WTC11 (cell line): ENCODE data around the gene ITGA8. TPM values are rescaled to one million over a fixed set of nuclear protein-coding genes. Genes with fewer than 3 reads are reported as not detected.

Experiments used
- ATAC-seq: fragments of 200-7000 bp; cut with Tn5 transposase; 2 replicates; pipeline ENCODE4 v1.10.0; 2021; ENCODE audit warnings: mild to moderate bottlenecking, moderate library complexity
- CTCF ChIA-PET: fragments of 300-600 bp; sonication (Branson Sonifier 250); formaldehyde crosslinking; loops from one replicate; lab custom pipeline; 2021; ENCODE audit warnings: antibody characterized with exemption; lab: Charles Lee
- POLR2A ChIA-PET: fragments of 350-600 bp; sonication (Branson Sonifier 250); formaldehyde crosslinking; loops from one replicate; lab custom pipeline; 2021; ENCODE audit warnings: antibody characterized with exemption; lab: Charles Lee
- DNase-seq: peaks from one replicate; pipeline ENCODE4 v3.0.0; 2021; ENCODE audit warnings: low spot score
- H3K27ac Mint-ChIP-seq: 2 replicates; pipeline ENCODE4 v1.8.0; 2021; ENCODE audit warnings: mixed read lengths
- H3K27me3 Mint-ChIP-seq: 2 replicates; pipeline ENCODE4 v1.8.0; 2021; ENCODE audit warnings: low read depth, mild to moderate bottlenecking, moderate library complexity, mixed read lengths
- H3K36me3 Mint-ChIP-seq: 2 replicates; pipeline ENCODE4 v1.8.0; 2021; ENCODE audit warnings: mixed read lengths
- H3K4me1 Mint-ChIP-seq: 2 replicates; pipeline ENCODE4 v1.8.0; 2022; ENCODE audit warnings: mixed read lengths
- H3K4me3 Mint-ChIP-seq: 2 replicates; pipeline ENCODE4 v1.8.0; 2021; ENCODE audit warnings: mild to moderate bottlenecking, moderate library complexity, mixed read lengths
- H3K9me3 Mint-ChIP-seq: 2 replicates; pipeline ENCODE4 v1.8.0; 2021; ENCODE audit warnings: mixed read lengths
- ELF4 ChIP-seq: sonication (generic); formaldehyde crosslinking; IDR thresholded peaks from 2 replicates; pipeline ENCODE4 v1.8.1; 2022; ENCODE audit warnings: low read depth, mild to moderate bottlenecking, moderate library complexity, missing genetic modification reagents
- EMX1 ChIP-seq: fragments of 250-450 bp; sonication (Bioruptor Pico); IDR thresholded peaks from 2 replicates; pipeline ENCODE4 v1.8.0; 2021; ENCODE audit warnings: mild to moderate bottlenecking
- ESRRA ChIP-seq: sonication (generic); formaldehyde crosslinking; IDR thresholded peaks from 2 replicates; pipeline ENCODE4 v1.8.1; 2022; ENCODE audit warnings: mild to moderate bottlenecking, missing genetic modification reagents, borderline replicate concordance
- FOXJ3 ChIP-seq: sonication (generic); formaldehyde crosslinking; IDR thresholded peaks from 2 replicates; pipeline ENCODE4 v1.9.0; 2021; ENCODE audit warnings: missing genetic modification reagents, mild to moderate bottlenecking, borderline replicate concordance
- FOXK1 ChIP-seq: sonication (generic); formaldehyde crosslinking; IDR thresholded peaks from 2 replicates; pipeline ENCODE4 v1.8.0; 2022; ENCODE audit warnings: mild to moderate bottlenecking, moderate library complexity, missing genetic modification reagents
- GRHL2 ChIP-seq: fragments of 250-450 bp; sonication (Bioruptor Pico); IDR thresholded peaks from 2 replicates; pipeline ENCODE4 v1.8.0; 2022; ENCODE audit warnings: mild to moderate bottlenecking, moderate library complexity; ENCODE audit not compliant: insufficient replicate concordance, severe bottlenecking
- GTF2I ChIP-seq: fragments of 250-450 bp; sonication (Bioruptor Pico); conservative IDR thresholded peaks from 2 replicates; pipeline ENCODE4 v1.4.0; 2021; ENCODE audit warnings: mild to moderate bottlenecking
- JUN ChIP-seq: sonication (generic); formaldehyde crosslinking; IDR thresholded peaks from 2 replicates; pipeline ENCODE4 v1.8.0; 2023; ENCODE audit warnings: mild to moderate bottlenecking, missing genetic modification reagents
- MYBL2 ChIP-seq: sonication (generic); formaldehyde crosslinking; IDR thresholded peaks from 2 replicates; pipeline ENCODE4 v1.8.1; 2023; ENCODE audit warnings: mild to moderate bottlenecking, moderate library complexity, missing genetic modification reagents
- NFATC4 ChIP-seq: fragments of 250-450 bp; sonication (Bioruptor Pico); IDR thresholded peaks from 2 replicates; pipeline ENCODE4 v1.9.0; 2021; ENCODE audit warnings: mild to moderate bottlenecking
- NFYB ChIP-seq: sonication (generic); formaldehyde crosslinking; conservative IDR thresholded peaks from 2 replicates; pipeline ENCODE4 v1.8.0; 2022; ENCODE audit warnings: low read depth, missing genetic modification reagents
- RELA ChIP-seq: sonication (generic); formaldehyde crosslinking; IDR thresholded peaks from 2 replicates; pipeline ENCODE4 v1.8.1; 2022; ENCODE audit warnings: missing genetic modification reagents, mild to moderate bottlenecking, borderline replicate concordance
- RORB ChIP-seq: fragments of 250-450 bp; sonication (Bioruptor Pico); IDR thresholded peaks from 2 replicates; pipeline ENCODE4 v1.9.0; 2021; ENCODE audit warnings: mild to moderate bottlenecking
- SMAD3 ChIP-seq: sonication (generic); formaldehyde crosslinking; IDR thresholded peaks from 2 replicates; pipeline ENCODE4 v1.8.0; 2022; ENCODE audit warnings: missing genetic modification reagents, mild to moderate bottlenecking, borderline replicate concordance
- SMAD4 ChIP-seq: sonication (generic); formaldehyde crosslinking; IDR thresholded peaks from 2 replicates; pipeline ENCODE4 v1.8.0; 2022; ENCODE audit warnings: mild to moderate bottlenecking, missing genetic modification reagents
- SP1 ChIP-seq: sonication (generic); formaldehyde crosslinking; conservative IDR thresholded peaks from 2 replicates; pipeline ENCODE4 v1.8.1; 2022; ENCODE audit warnings: missing genetic modification reagents
- TEAD1 ChIP-seq: sonication (generic); formaldehyde crosslinking; IDR thresholded peaks from 2 replicates; pipeline ENCODE4 v1.8.0; 2022; ENCODE audit warnings: mild to moderate bottlenecking, missing genetic modification reagents
- ZNF263 ChIP-seq: sonication (generic); formaldehyde crosslinking; IDR thresholded peaks from 2 replicates; pipeline ENCODE4 v1.8.1; 2022; ENCODE audit warnings: low read depth, mild to moderate bottlenecking, moderate library complexity, missing genetic modification reagents
- ZNF416 ChIP-seq: fragments of 250-450 bp; sonication (Bioruptor Pico); IDR thresholded peaks from 2 replicates; pipeline ENCODE4 v1.9.0; 2021; ENCODE audit warnings: mild to moderate bottlenecking, inconsistent platforms
- total RNA-seq: library from RNA; stranded (reverse); gene quantifications from 3 replicates; pipeline ENCODE4 v1.2.3, GENCODE V29; 2021
- TF ChIP-seq, protein P1 (sequence below): sonication (generic); formaldehyde crosslinking; IDR thresholded peaks from 2 replicates; pipeline ENCODE4 v1.8.0; 2022; ENCODE audit warnings: mild to moderate bottlenecking, missing genetic modification reagents
- TF ChIP-seq, protein P2 (sequence below): sonication (generic); formaldehyde crosslinking; IDR thresholded peaks from 2 replicates; pipeline ENCODE4 v1.8.1; 2023; ENCODE audit warnings: mild to moderate bottlenecking, missing genetic modification reagents, moderate library complexity
- TF ChIP-seq, protein P3 (sequence below): sonication (generic); formaldehyde crosslinking; IDR thresholded peaks from 2 replicates; pipeline ENCODE4 v1.8.0; 2023; ENCODE audit warnings: mild to moderate bottlenecking, missing genetic modification reagents
- TF ChIP-seq, protein P4 (sequence below): sonication (generic); formaldehyde crosslinking; IDR thresholded peaks from 2 replicates; pipeline ENCODE4 v1.8.0; 2022; ENCODE audit warnings: mild to moderate bottlenecking, missing genetic modification reagents
- TF ChIP-seq, protein P5 (sequence below): sonication (generic); formaldehyde crosslinking; IDR thresholded peaks from 2 replicates; pipeline ENCODE4 v1.8.1; 2022; ENCODE audit warnings: mild to moderate bottlenecking, moderate library complexity, missing genetic modification reagents
- TF ChIP-seq, protein P6 (sequence below): fragments of 250-450 bp; sonication (Bioruptor Pico); IDR thresholded peaks from 2 replicates; pipeline ENCODE4 v1.9.0; 2021; ENCODE audit warnings: moderate library complexity, mild to moderate bottlenecking, inconsistent platforms, borderline replicate concordance
- TF ChIP-seq, protein P7 (sequence below): sonication (generic); formaldehyde crosslinking; conservative IDR thresholded peaks from 2 replicates; pipeline ENCODE4 v1.8.1; 2023; ENCODE audit warnings: mild to moderate bottlenecking, low read depth, missing genetic modification reagents, moderate library complexity
- TF ChIP-seq, protein P8 (sequence below): sonication (generic); formaldehyde crosslinking; IDR thresholded peaks from 2 replicates; pipeline ENCODE4 v1.8.1; 2022; ENCODE audit warnings: low read depth, mild to moderate bottlenecking, moderate library complexity, missing genetic modification reagents, borderline replicate concordance

ITGA8 gene
- total RNA-seq, 1 experiment from 2014 or later = not detected

DNA sequence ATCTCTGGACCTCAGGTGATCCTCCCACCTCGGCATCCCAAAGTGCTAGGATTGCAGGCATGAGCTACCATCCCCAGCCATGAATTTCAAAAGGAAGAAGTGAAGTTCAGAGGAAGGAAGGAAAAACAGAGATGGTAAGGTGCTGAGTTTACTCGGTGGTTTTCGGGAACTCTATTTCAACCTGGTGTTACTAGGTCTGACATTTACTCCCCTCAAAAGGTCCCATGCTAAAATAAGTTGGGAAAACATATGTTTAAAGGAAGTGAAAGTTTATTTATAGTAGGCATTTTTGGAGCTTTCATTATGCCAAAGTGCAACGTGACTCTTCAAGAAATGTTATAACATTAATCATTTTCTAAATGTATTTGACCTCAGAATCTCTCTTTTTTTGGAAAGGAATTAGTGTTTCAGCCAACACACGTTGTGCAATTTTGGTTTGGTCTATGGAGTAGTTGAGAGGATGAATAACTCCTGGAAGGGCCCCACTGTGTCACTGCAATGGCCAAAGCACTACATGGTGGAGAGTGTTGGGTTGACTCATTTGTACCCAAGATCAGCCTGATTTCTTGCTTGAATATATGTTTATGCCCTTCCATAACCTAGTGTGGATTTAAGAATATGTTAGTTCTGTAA is 233.9 kb downstream of the ITGA8 start:
- Mint-ChIP-seq H3K27ac (no peak overlapping the region), H3K36me3 (no peaks in the 10 kb centered on the region), H3K9me3 (no peaks in the 10 kb centered on the region), H3K4me3 (no peak overlapping the region), H3K4me1 (no peaks in the 10 kb centered on the region), H3K27me3 (peaks cover 18% of the 10 kb centered on the region)
- ChIA-PET POLR2A (no interaction called here), CTCF (no interaction called here)
- no peak for DNase-seq
- TF ChIP-seq GTF2I (CRISPR knock-in tag) (no peak), SP1 (CRISPR knock-in tag) (no peak), RORB (CRISPR knock-in tag) (no peak), FOXK1 (no peak), FOXJ3 (no peak), RELA (CRISPR knock-in tag) (no peak), ZNF263 (CRISPR knock-in tag) (no peak), TEAD1 (CRISPR knock-in tag) (no peak), SMAD4 (CRISPR knock-in tag) (no peak), SMAD3 (CRISPR knock-in tag) (no peak)
- TF ChIP-seq, protein P1, sequence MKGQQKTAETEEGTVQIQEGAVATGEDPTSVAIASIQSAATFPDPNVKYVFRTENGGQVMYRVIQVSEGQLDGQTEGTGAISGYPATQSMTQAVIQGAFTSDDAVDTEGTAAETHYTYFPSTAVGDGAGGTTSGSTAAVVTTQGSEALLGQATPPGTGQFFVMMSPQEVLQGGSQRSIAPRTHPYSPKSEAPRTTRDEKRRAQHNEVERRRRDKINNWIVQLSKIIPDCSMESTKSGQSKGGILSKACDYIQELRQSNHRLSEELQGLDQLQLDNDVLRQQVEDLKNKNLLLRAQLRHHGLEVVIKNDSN (CRISPR knock-in tag) = no peak
- TF ChIP-seq, protein P2, sequence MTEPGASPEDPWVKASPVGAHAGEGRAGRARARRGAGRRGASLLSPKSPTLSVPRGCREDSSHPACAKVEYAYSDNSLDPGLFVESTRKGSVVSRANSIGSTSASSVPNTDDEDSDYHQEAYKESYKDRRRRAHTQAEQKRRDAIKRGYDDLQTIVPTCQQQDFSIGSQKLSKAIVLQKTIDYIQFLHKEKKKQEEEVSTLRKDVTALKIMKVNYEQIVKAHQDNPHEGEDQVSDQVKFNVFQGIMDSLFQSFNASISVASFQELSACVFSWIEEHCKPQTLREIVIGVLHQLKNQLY (CRISPR knock-in tag) = no peak
- no peak for ATAC-seq

DNA sequence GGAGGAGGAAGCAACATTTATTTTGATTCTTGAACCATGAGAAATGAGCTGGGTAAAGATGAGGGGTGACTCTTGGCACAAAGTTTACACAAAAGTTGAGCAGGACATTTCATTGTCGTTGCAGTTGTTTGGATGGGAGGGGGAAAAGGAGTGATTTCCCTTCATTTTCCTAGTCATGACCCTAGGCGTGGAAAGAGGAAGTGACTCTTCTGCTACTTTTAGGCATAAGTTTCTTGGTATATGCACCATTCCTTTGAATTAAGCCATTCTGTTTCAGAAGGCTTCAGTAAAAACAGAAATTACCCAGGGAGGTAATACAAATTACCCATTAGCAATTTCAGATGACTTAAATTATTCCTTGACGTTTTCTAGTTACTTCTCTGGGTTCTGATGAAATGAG is 234.7 kb downstream of the ITGA8 start:
- POLR2A ChIA-PET = no interaction called here
- no peaks in the 10 kb centered on the region for H3K4me1 Mint-ChIP-seq
- no peak overlapping the region for H3K4me3 Mint-ChIP-seq
- DNase-seq = no peak
- H3K27me3 Mint-ChIP-seq = peaks cover 26% of the 10 kb centered on the region
- H3K9me3 Mint-ChIP-seq = no peaks in the 10 kb centered on the region
- no peak for ATAC-seq
- H3K27ac Mint-ChIP-seq = no peak overlapping the region
- CTCF ChIA-PET = no interaction called here
- H3K36me3 Mint-ChIP-seq = no peaks in the 10 kb centered on the region
- TF ChIP-seq, protein P3, sequence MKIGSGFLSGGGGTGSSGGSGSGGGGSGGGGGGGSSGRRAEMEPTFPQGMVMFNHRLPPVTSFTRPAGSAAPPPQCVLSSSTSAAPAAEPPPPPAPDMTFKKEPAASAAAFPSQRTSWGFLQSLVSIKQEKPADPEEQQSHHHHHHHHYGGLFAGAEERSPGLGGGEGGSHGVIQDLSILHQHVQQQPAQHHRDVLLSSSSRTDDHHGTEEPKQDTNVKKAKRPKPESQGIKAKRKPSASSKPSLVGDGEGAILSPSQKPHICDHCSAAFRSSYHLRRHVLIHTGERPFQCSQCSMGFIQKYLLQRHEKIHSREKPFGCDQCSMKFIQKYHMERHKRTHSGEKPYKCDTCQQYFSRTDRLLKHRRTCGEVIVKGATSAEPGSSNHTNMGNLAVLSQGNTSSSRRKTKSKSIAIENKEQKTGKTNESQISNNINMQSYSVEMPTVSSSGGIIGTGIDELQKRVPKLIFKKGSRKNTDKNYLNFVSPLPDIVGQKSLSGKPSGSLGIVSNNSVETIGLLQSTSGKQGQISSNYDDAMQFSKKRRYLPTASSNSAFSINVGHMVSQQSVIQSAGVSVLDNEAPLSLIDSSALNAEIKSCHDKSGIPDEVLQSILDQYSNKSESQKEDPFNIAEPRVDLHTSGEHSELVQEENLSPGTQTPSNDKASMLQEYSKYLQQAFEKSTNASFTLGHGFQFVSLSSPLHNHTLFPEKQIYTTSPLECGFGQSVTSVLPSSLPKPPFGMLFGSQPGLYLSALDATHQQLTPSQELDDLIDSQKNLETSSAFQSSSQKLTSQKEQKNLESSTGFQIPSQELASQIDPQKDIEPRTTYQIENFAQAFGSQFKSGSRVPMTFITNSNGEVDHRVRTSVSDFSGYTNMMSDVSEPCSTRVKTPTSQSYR (CRISPR knock-in tag) = no peak
- TF ChIP-seq, protein P4, sequence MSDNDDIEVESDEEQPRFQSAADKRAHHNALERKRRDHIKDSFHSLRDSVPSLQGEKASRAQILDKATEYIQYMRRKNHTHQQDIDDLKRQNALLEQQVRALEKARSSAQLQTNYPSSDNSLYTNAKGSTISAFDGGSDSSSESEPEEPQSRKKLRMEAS = no peak
- TF ChIP-seq, protein P5, sequence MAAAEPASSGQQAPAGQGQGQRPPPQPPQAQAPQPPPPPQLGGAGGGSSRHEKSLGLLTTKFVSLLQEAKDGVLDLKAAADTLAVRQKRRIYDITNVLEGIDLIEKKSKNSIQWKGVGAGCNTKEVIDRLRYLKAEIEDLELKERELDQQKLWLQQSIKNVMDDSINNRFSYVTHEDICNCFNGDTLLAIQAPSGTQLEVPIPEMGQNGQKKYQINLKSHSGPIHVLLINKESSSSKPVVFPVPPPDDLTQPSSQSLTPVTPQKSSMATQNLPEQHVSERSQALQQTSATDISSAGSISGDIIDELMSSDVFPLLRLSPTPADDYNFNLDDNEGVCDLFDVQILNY = no peak
- no peak for TF ChIP-seq ZNF263 (CRISPR knock-in tag)
- TF ChIP-seq ESRRA (CRISPR knock-in tag) = no peak
- no peak for TF ChIP-seq ZNF416 (CRISPR knock-in tag)
- TF ChIP-seq, protein P6, sequence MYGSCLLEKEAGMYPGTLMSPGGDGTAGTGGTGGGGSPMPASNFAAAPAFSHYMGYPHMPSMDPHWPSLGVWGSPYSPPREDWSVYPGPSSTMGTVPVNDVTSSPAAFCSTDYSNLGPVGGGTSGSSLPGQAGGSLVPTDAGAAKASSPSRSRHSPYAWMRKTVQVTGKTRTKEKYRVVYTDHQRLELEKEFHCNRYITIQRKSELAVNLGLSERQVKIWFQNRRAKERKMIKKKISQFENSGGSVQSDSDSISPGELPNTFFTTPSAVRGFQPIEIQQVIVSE (CRISPR knock-in tag) = no peak
- TF ChIP-seq, protein P7, sequence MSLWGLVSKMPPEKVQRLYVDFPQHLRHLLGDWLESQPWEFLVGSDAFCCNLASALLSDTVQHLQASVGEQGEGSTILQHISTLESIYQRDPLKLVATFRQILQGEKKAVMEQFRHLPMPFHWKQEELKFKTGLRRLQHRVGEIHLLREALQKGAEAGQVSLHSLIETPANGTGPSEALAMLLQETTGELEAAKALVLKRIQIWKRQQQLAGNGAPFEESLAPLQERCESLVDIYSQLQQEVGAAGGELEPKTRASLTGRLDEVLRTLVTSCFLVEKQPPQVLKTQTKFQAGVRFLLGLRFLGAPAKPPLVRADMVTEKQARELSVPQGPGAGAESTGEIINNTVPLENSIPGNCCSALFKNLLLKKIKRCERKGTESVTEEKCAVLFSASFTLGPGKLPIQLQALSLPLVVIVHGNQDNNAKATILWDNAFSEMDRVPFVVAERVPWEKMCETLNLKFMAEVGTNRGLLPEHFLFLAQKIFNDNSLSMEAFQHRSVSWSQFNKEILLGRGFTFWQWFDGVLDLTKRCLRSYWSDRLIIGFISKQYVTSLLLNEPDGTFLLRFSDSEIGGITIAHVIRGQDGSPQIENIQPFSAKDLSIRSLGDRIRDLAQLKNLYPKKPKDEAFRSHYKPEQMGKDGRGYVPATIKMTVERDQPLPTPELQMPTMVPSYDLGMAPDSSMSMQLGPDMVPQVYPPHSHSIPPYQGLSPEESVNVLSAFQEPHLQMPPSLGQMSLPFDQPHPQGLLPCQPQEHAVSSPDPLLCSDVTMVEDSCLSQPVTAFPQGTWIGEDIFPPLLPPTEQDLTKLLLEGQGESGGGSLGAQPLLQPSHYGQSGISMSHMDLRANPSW (CRISPR knock-in tag) = no peak
- TF ChIP-seq NFATC4 = no peak
- TF ChIP-seq RELA (CRISPR knock-in tag) = no peak
- TF ChIP-seq GRHL2 (CRISPR knock-in tag) = no peak
- no peak for TF ChIP-seq MYBL2 (CRISPR knock-in tag)
- TF ChIP-seq ELF4 (CRISPR knock-in tag) = no peak
- TF ChIP-seq JUN (CRISPR knock-in tag) = no peak
- TF ChIP-seq, protein P8, sequence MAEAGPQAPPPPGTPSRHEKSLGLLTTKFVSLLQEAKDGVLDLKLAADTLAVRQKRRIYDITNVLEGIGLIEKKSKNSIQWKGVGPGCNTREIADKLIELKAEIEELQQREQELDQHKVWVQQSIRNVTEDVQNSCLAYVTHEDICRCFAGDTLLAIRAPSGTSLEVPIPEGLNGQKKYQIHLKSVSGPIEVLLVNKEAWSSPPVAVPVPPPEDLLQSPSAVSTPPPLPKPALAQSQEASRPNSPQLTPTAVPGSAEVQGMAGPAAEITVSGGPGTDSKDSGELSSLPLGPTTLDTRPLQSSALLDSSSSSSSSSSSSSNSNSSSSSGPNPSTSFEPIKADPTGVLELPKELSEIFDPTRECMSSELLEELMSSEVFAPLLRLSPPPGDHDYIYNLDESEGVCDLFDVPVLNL (CRISPR knock-in tag) = no peak
- no peak for TF ChIP-seq NFYB (CRISPR knock-in tag)
- no peak for TF ChIP-seq GTF2I (CRISPR knock-in tag)
- TF ChIP-seq EMX1 (CRISPR knock-in tag) = no peak
